ENCODE results near the gene LTBP3.

- no peak for TF ChIP-seq CTCF (IDR thresholded peaks at IDR 0.05; ENCODE audit: low read depth, low read length, poor library complexity, severe bottlenecking)
- TF ChIP-seq EZH2phosphoT487 (IDR thresholded peaks at IDR 0.05; ENCODE audit: borderline replicate concordance, low read length): no peak
Observed at GRCh38 chr11:65578134-65578533, 20.0 kb upstream of the LTBP3 start.

All from DOHH2 (cell line).